ENCODE measurements around the gene LMBRD1. TPM values are rescaled to one million over a fixed set of nuclear protein-coding genes. Genes with fewer than 3 reads are reported as not detected.
A peak's percentile ranks its signal among the peaks of the same experiment; 100 is the strongest.

The LMBRD1 gene
- total and polyA plus RNA-seq, 2 of the 13 experiments (the other 11 are each of a cell fraction or from before 2014, with no cell fraction given) = 18.9 to 21.5 TPM

- TF ChIP-seq ZNF740 (CRISPR knock-in tag; IDR thresholded peaks at IDR 0.05) (peak; percentile 53; the same call in 1 of the 2 replicates), ZNF652 (CRISPR knock-in tag; IDR thresholded peaks at IDR 0.05; ENCODE audit: borderline replicate concordance, low read depth) (peak; percentile 78), DMTF1 (CRISPR knock-in tag; IDR thresholded peaks at IDR 0.05) (no peak), ATF7-NPFF (CRISPR knock-in tag; IDR thresholded peaks at IDR 0.05; ENCODE audit: low read depth) (0 out of 2 replicates have a peak, but pooled peaks have one; percentile 13), SRY (CRISPR knock-in tag; IDR thresholded peaks at IDR 0.05) (0 out of 2 replicates have a peak, but pooled peaks have one; percentile 38), ATF2 (CRISPR knock-in tag; IDR thresholded peaks at IDR 0.05) (peak; percentile 90), TEAD2 (CRISPR knock-in tag; IDR thresholded peaks at IDR 0.05) (no peak), KLF16 (CRISPR knock-in tag; IDR thresholded peaks at IDR 0.05) (peak in 1 of 2 experiments; percentile 89; a peak in 2 of 4 replicates), POGK (CRISPR knock-in tag; conservative IDR thresholded peaks at IDR 0.05) (0 out of 2 replicates have a peak, but pooled peaks have one; percentile 27), SAP130 (CRISPR knock-in tag; IDR thresholded peaks at IDR 0.05; ENCODE audit: low read depth) (peak; percentile 58; the same call in 1 of the 2 replicates), NR2C2 (CRISPR knock-in tag; IDR thresholded peaks at IDR 0.05; ENCODE audit: borderline replicate concordance) (peak; percentile 89), HOXA3 (CRISPR knock-in tag; IDR thresholded peaks at IDR 0.05) (peak; percentile 85), ZNF687 (CRISPR knock-in tag; IDR thresholded peaks at IDR 0.05) (peak; percentile 79), ZNF501 (CRISPR knock-in tag; IDR thresholded peaks at IDR 0.05) (0 out of 2 replicates have a peak, but pooled peaks have one; percentile 30), ZNF441 (CRISPR knock-in tag; IDR thresholded peaks at IDR 0.05; ENCODE audit: borderline replicate concordance) (peak; percentile 41; the same call in 1 of the 2 replicates), ATF7 (IDR thresholded peaks at IDR 0.05) (peak; percentile 55; the same call in 1 of the 2 replicates), ATF7 (CRISPR knock-in tag; IDR thresholded peaks at IDR 0.05) (no peak), ZNF678 (CRISPR knock-in tag; IDR thresholded peaks at IDR 0.05) (0 out of 2 replicates have a peak, but pooled peaks have one; percentile 42), ZNF354B (CRISPR knock-in tag; IDR thresholded peaks at IDR 0.05) (no peak)
Observed at GRCh38 chr6:69796642-69797390, at the start of gene LMBRD1 (continued).

Data from HepG2 (cell line).